GM18868 (cell line): Measurements from ENCODE around the gene USP17L29.
"Not testable (repeated sequence)": the region's sequence is repeated elsewhere in the genome, so short reads cannot be mapped to it uniquely, and the experiment has no call there.

ENCODE experiments used
- ATAC-seq: cut with Tn5 transposase; IDR thresholded peaks from one replicate; pipeline ENCODE4 v1.9.1; 2021; ENCODE audit warnings: mild to moderate bottlenecking, moderate library complexity; ENCODE audit not compliant: unreplicated experiment

Gene USP17L29

DNA sequence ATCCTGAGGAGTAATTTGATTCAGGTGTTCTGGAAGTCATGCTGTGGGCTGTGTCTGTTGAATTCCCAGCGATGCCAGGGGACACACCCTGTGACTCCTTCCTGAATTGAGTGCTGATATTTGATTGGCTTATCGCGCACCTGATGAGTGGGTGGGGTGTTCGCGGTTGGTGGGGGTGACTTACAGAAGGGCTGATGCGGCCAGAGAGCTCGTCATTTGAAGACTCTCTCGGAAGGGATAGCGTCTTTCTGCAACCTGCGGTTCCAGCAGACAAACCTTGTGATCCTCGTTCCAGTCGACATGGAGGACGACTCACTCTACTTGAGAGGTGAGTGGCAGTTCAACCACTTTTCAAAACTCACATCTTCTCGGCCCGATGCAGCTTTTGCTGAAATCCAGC is at the start of gene USP17L29:
USP17L29 (plus strand) TSS at position 301 of the 400 bp plus-strand sequence; CDS start at position 301, 0 bp downstream.
- ATAC-seq = not testable (repeated sequence)

GRCh38 chr4:9324191-9324590 is 29.2 kb upstream of the USP17L29 start:
- not testable (repeated sequence) for ATAC-seq

GRCh38 chr4:9324865-9325264 is 28.6 kb upstream of the USP17L29 start, which contains the start of gene USP17L24:
Gene USP17L24, plus strand, starts transcription at chr4:9325165. Its CDS starts 0 bp downstream, at chr4:9325165.
- not testable (repeated sequence) for ATAC-seq

GRCh38 chr4:9329611-9330010 is 23.8 kb upstream of the USP17L29 start, which contains the start of gene USP17L25:
Gene USP17L25, plus strand, starts transcription at chr4:9329911. Its CDS starts 0 bp downstream, at chr4:9329911.
- ATAC-seq = not testable (repeated sequence)

GRCh38 chr4:9334358-9334757 is 19.1 kb upstream of the USP17L29 start, which contains the start of gene USP17L26:
Gene USP17L26, plus strand, starts transcription at chr4:9334658. Its CDS starts 0 bp downstream, at chr4:9334658.
- ATAC-seq = not testable (repeated sequence)

- ATAC-seq = not testable (repeated sequence)
Measured at GRCh38 chr4:9339103-9339502, 14.3 kb upstream of the USP17L29 start, which contains the start of gene USP17L5. Gene USP17L5, plus strand, starts transcription at chr4:9339403. Its CDS starts 0 bp downstream, at chr4:9339403.

DNA sequence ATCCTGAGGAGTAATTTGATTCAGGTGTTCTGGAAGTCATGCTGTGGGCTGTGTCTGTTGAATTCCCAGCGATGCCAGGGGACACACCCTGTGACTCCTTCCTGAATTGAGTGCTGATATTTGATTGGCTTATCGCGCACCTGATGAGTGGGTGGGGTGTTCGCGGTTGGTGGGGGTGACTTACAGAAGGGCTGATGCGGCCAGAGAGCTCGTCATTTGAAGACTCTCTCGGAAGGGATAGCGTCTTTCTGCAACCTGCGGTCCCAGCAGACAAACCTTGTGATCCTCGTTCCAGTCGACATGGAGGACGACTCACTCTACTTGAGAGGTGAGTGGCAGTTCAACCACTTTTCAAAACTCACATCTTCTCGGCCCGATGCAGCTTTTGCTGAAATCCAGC is 9.6 kb upstream of the USP17L29 start, which contains the start of gene USP17L27:
USP17L27 (plus strand) TSS at position 301 of the 400 bp plus-strand sequence; CDS start at position 301, 0 bp downstream.
- ATAC-seq = not testable (repeated sequence)

DNA sequence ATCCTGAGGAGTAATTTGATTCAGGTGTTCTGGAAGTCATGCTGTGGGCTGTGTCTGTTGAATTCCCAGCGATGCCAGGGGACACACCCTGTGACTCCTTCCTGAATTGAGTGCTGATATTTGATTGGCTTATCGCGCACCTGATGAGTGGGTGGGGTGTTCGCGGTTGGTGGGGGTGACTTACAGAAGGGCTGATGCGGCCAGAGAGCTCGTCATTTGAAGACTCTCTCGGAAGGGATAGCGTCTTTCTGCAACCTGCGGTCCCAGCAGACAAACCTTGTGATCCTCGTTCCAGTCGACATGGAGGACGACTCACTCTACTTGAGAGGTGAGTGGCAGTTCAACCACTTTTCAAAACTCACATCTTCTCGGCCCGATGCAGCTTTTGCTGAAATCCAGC is 4.8 kb upstream of the USP17L29 start, which contains the start of gene USP17L28:
USP17L28 (plus strand) TSS at position 301 of the 400 bp plus-strand sequence; CDS start at position 301, 0 bp downstream.
- not testable (repeated sequence) for ATAC-seq

GRCh38 chr4:9350866-9351265 is 2.6 kb upstream of the USP17L29 start:
- not testable (repeated sequence) for ATAC-seq

GRCh38 chr4:9362829-9363228 is 9.4 kb downstream of the USP17L29 start, which contains the start of gene USP17L30:
Gene USP17L30, plus strand, starts transcription at chr4:9363129. Its CDS starts 0 bp downstream, at chr4:9363129.
- not testable (repeated sequence) for ATAC-seq

- not testable (repeated sequence) for ATAC-seq
Measured at GRCh38 chr4:9379881-9380280, 26.4 kb downstream of the USP17L29 start.

DNA sequence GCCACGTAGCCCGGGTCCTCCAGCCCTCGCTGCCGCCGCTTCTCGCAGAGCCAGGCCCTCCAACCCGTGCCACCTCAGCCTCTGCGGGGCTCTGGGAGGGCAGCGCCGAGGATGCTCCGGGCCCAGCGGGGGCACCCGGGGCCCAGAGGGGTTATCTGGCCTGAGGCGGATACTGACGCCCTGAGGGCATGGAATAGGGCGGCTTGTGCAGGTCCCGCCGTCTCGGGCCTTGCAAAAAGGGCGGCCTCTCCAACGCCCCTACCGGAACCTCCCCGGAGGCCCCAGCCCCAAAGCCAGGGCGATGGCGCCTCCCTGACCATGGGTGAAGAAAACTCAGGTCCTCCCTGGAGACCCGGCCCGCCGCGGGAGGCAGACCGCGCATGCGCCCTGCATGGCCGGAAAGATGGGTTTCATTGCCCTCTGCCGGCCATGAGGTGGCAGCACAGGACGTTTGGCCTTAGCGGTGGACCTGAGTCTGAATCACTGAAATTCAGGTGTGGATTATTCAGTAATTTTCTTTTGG is 27.6 kb downstream of the USP17L29 start:
- not testable (repeated sequence) for ATAC-seq

DNA sequence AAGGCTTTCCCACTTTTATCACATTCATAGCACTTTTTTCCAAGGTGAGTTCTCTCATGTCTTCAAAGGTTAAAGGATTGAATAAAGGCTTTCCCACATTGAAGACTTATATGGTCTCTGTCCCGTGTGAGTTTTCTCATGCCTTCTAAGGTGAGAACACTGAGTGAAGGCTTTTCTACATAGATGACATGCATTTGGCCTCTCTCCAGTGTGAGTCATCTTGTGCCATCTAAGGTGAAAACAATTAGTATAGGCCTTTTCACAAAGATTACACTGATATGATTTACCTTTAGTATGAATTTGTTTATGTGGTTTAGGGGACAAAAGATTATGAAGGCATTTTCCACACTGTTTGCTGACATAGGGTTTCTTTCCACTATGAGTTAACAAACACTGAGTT is 30.7 kb downstream of the USP17L29 start:
- no peak for ATAC-seq

DNA sequence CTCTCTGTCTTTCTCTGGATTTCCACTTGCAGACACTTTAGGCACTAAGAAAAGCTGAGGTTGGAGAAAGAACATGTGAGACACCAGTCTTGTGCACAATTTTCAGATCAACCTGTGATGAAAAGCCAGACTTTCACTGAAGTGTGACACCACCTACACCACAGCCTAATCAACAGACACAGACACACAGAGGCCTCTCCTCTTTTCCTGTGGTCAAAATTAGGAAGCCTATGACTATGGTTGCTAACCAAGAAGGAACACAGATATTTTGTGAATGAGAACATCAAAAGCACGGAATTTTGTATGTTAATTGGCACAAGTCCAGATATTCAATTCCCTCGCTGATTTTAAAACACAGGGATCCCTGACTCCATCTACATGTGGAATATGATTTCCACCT is 35.6 kb downstream of the USP17L29 start:
- ATAC-seq = not testable (repeated sequence)
